ENCODE data around the gene CGAS. TPM values are rescaled to one million over a fixed set of nuclear protein-coding genes. Genes with fewer than 3 reads are reported as not detected.
A peak's percentile ranks its signal among the peaks of the same experiment; 100 is the strongest.

Gene CGAS
- total and polyA plus RNA-seq, 2 of the 13 experiments (the other 11 are each of a cell fraction or from before 2014, with no cell fraction given): 0.03 to 0.07 TPM

DNA sequence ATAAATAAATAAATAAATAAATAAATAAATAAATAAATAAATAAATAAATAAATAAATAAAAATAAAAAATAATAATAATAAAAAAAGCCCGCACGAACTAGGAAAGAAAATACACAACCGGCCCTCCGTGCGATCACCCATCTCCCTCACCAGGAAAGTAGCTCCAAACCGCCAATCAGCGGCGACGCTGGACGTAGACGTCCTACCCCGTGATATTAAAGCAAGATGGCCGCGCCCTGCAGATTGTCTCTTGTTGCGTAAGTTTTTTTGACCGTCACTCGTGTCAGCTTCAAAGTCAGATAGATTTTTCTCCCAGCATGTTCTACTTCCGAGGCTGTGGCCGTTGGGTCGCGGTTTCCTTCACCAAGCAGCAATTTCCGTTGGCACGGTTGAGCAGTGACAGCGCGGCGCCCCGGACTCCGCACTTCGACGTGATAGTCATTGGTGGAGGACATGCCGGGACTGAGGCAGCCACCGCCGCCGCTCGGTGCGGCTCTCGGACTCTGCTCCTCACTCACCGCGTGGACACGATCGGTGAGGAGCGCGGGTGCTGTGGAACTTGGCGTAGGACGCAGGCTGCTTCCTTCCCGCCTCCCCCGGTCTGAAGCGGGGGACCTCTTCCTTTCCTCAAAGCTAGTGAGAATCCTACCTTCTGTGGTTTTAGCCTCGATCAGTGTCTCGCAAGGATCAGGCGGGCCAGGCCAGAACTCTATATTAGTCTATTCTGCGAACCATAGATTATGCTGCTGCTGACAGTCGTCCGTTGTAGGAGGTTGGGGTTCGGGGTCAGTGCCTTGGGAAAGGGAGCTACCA, 9.6 kb upstream of the CGAS start, which contains the start of gene MTO1 (continued):
- TF ChIP-seq U2AF2 (IDR thresholded peaks at IDR 0.05; ENCODE audit: low read depth, low read length): no peak
- no peak for TF ChIP-seq SNRNP70 (IDR thresholded peaks at IDR 0.05; ENCODE audit: low read depth, low read length)
- no peak for TF ChIP-seq PATZ1 (CRISPR knock-in tag; IDR thresholded peaks at IDR 0.05)
- no peak for TF ChIP-seq HNF4G (IDR thresholded peaks at IDR 0.05; ENCODE audit: borderline replicate concordance, low read depth, low read length)
- no peak for TF ChIP-seq HNF4G (CRISPR knock-in tag; IDR thresholded peaks at IDR 0.05; ENCODE audit: borderline replicate concordance, low read depth)
- peak; percentile 36; the same call in 1 of the 2 replicates for TF ChIP-seq TFDP1 (CRISPR knock-in tag; IDR thresholded peaks at IDR 0.05; ENCODE audit: borderline replicate concordance)
- TF ChIP-seq, protein P1, sequence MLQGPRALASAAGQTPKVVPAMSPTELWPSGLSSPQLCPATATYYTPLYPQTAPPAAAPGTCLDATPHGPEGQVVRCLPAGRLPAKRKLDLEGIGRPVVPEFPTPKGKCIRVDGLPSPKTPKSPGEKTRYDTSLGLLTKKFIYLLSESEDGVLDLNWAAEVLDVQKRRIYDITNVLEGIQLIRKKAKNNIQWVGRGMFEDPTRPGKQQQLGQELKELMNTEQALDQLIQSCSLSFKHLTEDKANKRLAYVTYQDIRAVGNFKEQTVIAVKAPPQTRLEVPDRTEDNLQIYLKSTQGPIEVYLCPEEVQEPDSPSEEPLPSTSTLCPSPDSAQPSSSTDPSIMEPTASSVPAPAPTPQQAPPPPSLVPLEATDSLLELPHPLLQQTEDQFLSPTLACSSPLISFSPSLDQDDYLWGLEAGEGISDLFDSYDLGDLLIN (CRISPR knock-in tag; IDR thresholded peaks at IDR 0.05; ENCODE audit: borderline replicate concordance): no peak
- no peak for TF ChIP-seq ZNF549 (CRISPR knock-in tag; IDR thresholded peaks at IDR 0.05)
- TF ChIP-seq EP300 (IDR thresholded peaks at IDR 0.05; ENCODE audit: low read depth in 2 of 2, low read length in 2 of 2): 0 out of 4 replicates have a peak, but pooled peaks of 1 of the 2 experiments have one; percentile 20
- 0 out of 2 replicates have a peak, but pooled peaks have one; percentile 36 for TF ChIP-seq EP300 (CRISPR knock-in tag; IDR thresholded peaks at IDR 0.05; ENCODE audit: borderline replicate concordance)
- no peak for TF ChIP-seq MNT (IDR thresholded peaks at IDR 0.05)
- TF ChIP-seq KDM3A (CRISPR knock-in tag; IDR thresholded peaks at IDR 0.05; ENCODE audit: low read depth): 0 out of 2 replicates have a peak, but pooled peaks have one; percentile 27
- no peak for TF ChIP-seq FOXA3 (CRISPR knock-in tag; IDR thresholded peaks at IDR 0.05)
- no peak; the same call in 1 of the 2 replicates for TF ChIP-seq KDM5B (CRISPR knock-in tag; IDR thresholded peaks at IDR 0.05; ENCODE audit: borderline replicate concordance)
- no peak for TF ChIP-seq SOX5 (CRISPR knock-in tag; IDR thresholded peaks at IDR 0.05; ENCODE audit: borderline replicate concordance)
- TF ChIP-seq HNRNPK (IDR thresholded peaks at IDR 0.05; ENCODE audit: low read depth, low read length, poor library complexity, severe bottlenecking): no peak
- no peak for TF ChIP-seq AGO1 (IDR thresholded peaks at IDR 0.05; ENCODE audit: low read depth, low read length, poor library complexity, severe bottlenecking)
- TF ChIP-seq ZNF382 (CRISPR knock-in tag; IDR thresholded peaks at IDR 0.05; ENCODE audit: borderline replicate concordance): no peak
- TF ChIP-seq SSRP1 (CRISPR knock-in tag; IDR thresholded peaks at IDR 0.05): 0 out of 2 replicates have a peak, but pooled peaks have one; percentile 27
- no peak for TF ChIP-seq MLLT10 (CRISPR knock-in tag; IDR thresholded peaks at IDR 0.05)
- TF ChIP-seq, protein P2, sequence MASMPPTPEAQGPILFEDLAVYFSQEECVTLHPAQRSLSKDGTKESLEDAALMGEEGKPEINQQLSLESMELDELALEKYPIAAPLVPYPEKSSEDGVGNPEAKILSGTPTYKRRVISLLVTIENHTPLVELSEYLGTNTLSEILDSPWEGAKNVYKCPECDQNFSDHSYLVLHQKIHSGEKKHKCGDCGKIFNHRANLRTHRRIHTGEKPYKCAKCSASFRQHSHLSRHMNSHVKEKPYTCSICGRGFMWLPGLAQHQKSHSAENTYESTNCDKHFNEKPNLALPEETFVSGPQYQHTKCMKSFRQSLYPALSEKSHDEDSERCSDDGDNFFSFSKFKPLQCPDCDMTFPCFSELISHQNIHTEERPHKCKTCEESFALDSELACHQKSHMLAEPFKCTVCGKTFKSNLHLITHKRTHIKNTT (CRISPR knock-in tag; IDR thresholded peaks at IDR 0.05): no peak
- TF ChIP-seq ZNF674 (CRISPR knock-in tag; IDR thresholded peaks at IDR 0.05; ENCODE audit: low read depth): no peak
